DND-41 (cell line): ENCODE results near the gene TTC33.

Experiments used
- CTCF ChIP-seq: IDR thresholded peaks from 2 replicates; pipeline ENCODE4 v1.5.1; 2012; ENCODE audit warnings: borderline replicate concordance, low read length, moderate library complexity, mild to moderate bottlenecking; ENCODE audit not compliant: poor library complexity, severe bottlenecking; ENCODE audit errors: extremely low read depth
- EZH2 ChIP-seq: IDR thresholded peaks from 3 replicates; pipeline ENCODE4 v1.6.1; 2012; ENCODE audit warnings: borderline replicate concordance, low read depth, mild to moderate bottlenecking, moderate library complexity, low read length, inconsistent platforms; ENCODE audit not compliant: severe bottlenecking

DNA sequence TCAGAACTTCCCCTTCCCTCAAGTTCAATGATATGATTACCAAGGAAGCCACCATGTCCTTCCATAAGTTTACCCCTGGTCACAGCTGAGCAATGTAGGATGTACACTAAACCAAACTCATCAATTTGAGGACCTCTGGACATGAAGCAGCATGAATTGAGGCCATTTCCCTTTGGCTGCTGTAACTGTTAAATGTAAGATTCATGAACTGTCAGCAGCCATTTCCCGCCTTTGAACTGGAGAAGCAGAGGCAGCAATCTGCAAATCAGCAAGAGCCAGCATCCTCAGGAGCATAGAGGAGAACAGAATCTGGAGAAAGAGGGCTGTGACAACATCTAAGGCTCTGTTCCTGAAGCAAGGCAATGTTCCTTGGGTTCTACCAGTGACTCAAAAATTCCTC lies 180.3 kb downstream of the TTC33 start:
- TF ChIP-seq CTCF (no peak), EZH2 (no peak)
